Measurements from ENCODE around the gene PRKG1.

Gene PRKG1

DNA sequence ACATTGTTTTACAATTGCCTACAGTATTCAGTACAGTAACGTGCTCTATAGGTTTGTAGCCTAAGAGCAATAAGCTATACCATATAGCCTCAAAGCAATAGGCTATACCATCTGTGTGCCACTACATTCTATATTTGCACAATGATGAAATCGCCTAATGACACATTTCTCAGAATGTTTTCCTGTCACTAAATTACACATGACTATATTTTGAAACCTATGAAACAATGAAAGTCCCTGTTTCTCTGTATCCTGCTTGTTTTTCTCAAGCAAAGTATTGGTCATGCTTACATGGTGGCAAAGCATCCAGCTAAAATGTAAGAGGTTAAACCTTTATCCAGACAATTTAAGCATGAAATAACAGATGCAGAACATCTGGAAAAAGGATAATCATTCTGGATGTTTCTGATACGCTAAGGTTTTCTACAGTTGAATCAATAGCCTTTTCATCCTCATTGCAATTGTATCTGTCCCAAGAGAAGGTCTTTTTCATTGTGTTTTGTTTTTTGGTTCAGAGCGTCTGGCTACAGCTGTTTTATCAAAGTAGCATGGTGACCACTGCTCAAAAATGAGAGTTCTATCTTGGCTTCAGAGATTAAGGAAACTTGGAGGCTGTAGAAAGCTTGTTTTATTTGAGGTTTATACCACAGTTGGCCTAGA, 543.4 kb downstream of the PRKG1 start:
- Histone ChIP-seq H3K18ac (ENCODE audit: low read length) (no peak overlapping the region), H3K23ac (ENCODE audit: low read length) (no peak overlapping the region), H3K36me3 (ENCODE audit: control insufficient read depth in 1 of 2, insufficient read depth in 2 of 2, low read length in 2 of 2) (no peaks in the 10 kb centered on the region), H3K27me3 (ENCODE audit: insufficient read depth, low read length) (no peaks in the 10 kb centered on the region), H2BK5ac (ENCODE audit: low read depth, low read length, poor library complexity) (no peak overlapping the region), H3K27ac (ENCODE audit: low read depth, low read length) (no peak overlapping the region), H2BK12ac (ENCODE audit: low read length) (no peak overlapping the region), H3K9ac (ENCODE audit: low read length) (no peak overlapping the region), H2AFZ (ENCODE audit: insufficient read depth, low read length, poor library complexity) (no peak overlapping the region), H4K8ac (ENCODE audit: low read depth, low read length) (no peak overlapping the region), H4K91ac (ENCODE audit: low read depth, low read length) (no peak overlapping the region), H3K4me1 (ENCODE audit: control insufficient read depth in 1 of 2, insufficient read depth in 2 of 2, low read length in 2 of 2) (no peaks in the 10 kb centered on the region), H2BK120ac (ENCODE audit: insufficient read depth, low read length, poor library complexity) (no peak overlapping the region), H3K79me2 (ENCODE audit: control insufficient read depth, insufficient read depth, low read length, poor library complexity) (no peaks in the 10 kb centered on the region), H3K79me1 (ENCODE audit: low read length) (no peaks in the 10 kb centered on the region), H3K9me3 (ENCODE audit: insufficient read depth, low read depth, low read length) (no peaks in the 10 kb centered on the region), H2AK5ac (ENCODE audit: low read length) (no peak overlapping the region), H3K14ac (ENCODE audit: low read length) (no peak overlapping the region), H4K12ac (ENCODE audit: low read depth, low read length) (no peak overlapping the region), H3K4me3 (ENCODE audit: low read depth, low read length) (no peak overlapping the region), H3K4me2 (ENCODE audit: low read length) (no peak overlapping the region), H3K4ac (ENCODE audit: low read depth, low read length) (no peak overlapping the region)
- DNase-seq = no peak
- no CpG with 5 or more reads among the region's 4 CpGs for WGBS (ENCODE audit: extremely low coverage, insufficient coverage, insufficient read length)

DNA sequence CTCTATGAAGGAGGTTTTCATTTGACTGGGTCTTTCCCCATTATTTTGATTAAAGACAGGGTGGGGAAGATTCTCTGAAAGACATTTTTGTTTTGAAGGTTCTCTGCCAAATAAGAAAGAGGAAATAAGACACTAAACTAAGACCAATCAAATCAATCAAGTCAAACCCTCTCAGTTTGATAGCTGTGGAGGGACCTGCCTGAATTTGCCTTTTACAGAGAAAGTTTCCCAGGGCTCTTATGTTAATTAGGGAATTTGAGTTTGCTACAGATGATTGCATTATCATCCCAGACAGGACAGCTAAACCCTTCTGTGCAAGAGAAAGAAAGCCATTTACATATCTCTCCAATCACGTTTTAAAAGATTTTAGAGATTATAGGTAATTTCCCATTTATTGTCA, 545.1 kb downstream of the PRKG1 start:
- H2BK120ac ChIP-seq (ENCODE audit: insufficient read depth, low read length, poor library complexity) = no peak overlapping the region
- H3K14ac ChIP-seq (ENCODE audit: low read length) = no peak overlapping the region
- H3K4me3 ChIP-seq (ENCODE audit: low read depth, low read length) = no peak overlapping the region
- H3K27me3 ChIP-seq (ENCODE audit: insufficient read depth, low read length) = no peaks in the 10 kb centered on the region
- no peak overlapping the region for H2AFZ ChIP-seq (ENCODE audit: insufficient read depth, low read length, poor library complexity)
- no peaks in the 10 kb centered on the region for H3K36me3 ChIP-seq (ENCODE audit: control insufficient read depth in 1 of 2, insufficient read depth in 2 of 2, low read length in 2 of 2)
- no peak overlapping the region for H3K18ac ChIP-seq (ENCODE audit: low read length)
- H3K23ac ChIP-seq (ENCODE audit: low read length) = no peak overlapping the region
- no peaks in the 10 kb centered on the region for H3K4me1 ChIP-seq (ENCODE audit: control insufficient read depth in 1 of 2, insufficient read depth in 2 of 2, low read length in 2 of 2)
- no peaks in the 10 kb centered on the region for H3K79me2 ChIP-seq (ENCODE audit: control insufficient read depth, insufficient read depth, low read length, poor library complexity)
- H3K9me3 ChIP-seq (ENCODE audit: insufficient read depth, low read depth, low read length) = no peaks in the 10 kb centered on the region
- no peak overlapping the region for H4K91ac ChIP-seq (ENCODE audit: low read depth, low read length)
- no peak overlapping the region for H2BK5ac ChIP-seq (ENCODE audit: low read depth, low read length, poor library complexity)
- no CpG with 5 or more reads among the region's 1 CpG for WGBS (ENCODE audit: extremely low coverage, insufficient coverage, insufficient read length)
- H3K9ac ChIP-seq (ENCODE audit: low read length) = no peak overlapping the region
- H3K4me2 ChIP-seq (ENCODE audit: low read length) = no peak overlapping the region
- H4K8ac ChIP-seq (ENCODE audit: low read depth, low read length) = no peak overlapping the region
- no peak overlapping the region for H3K4ac ChIP-seq (ENCODE audit: low read depth, low read length)
- no peaks in the 10 kb centered on the region for H3K79me1 ChIP-seq (ENCODE audit: low read length)
- DNase-seq = no peak
- no peak overlapping the region for H2AK5ac ChIP-seq (ENCODE audit: low read length)
- H4K12ac ChIP-seq (ENCODE audit: low read depth, low read length) = no peak overlapping the region
- no peak overlapping the region for H3K27ac ChIP-seq (ENCODE audit: low read depth, low read length)
- H2BK12ac ChIP-seq (ENCODE audit: low read length) = no peak overlapping the region

DNA sequence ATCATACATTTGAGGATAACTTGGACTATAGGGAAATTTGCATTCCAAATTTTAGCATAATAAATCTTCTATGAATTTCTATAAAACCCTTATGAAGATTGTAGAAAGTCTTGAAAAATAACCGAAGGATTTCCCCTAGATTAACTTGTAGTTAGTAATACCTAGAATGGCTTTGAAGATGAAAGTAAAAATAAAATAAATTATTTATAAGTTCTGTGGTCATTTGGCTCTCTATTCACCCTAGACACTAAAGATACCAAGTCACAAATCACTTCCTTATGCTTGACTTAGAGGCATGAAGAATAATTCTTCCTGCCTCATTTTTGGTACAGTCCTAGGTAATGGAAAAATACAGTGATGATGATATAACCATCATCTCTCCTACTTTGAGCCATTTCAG, 545.8 kb downstream of the PRKG1 start:
- Histone ChIP-seq H2BK12ac (ENCODE audit: low read length) (no peak overlapping the region), H3K9me3 (ENCODE audit: insufficient read depth, low read depth, low read length) (no peaks in the 10 kb centered on the region)

DNA sequence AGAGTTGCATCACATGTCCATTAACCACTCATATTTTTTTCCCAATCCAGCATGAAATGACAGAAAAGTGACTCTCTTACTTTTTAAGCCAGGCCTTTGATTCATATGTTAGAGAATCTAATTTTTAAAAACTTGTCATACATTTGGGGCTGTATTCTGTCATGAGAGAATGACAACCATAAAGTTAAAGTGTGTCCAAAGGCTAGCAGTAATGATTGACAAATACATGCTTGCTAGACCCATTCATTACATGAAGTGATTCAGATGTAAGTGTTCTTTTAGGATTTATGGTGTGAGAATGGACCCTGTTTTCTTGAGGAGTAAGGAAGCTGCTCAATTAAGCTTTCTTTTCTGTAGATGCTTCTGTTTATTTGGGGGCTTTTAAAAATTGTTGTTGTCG, 549.7 kb downstream of the PRKG1 start:
- Histone ChIP-seq H4K8ac (ENCODE audit: low read depth, low read length) (no peak overlapping the region), H4K91ac (ENCODE audit: low read depth, low read length) (no peak overlapping the region), H3K23ac (ENCODE audit: low read length) (no peak overlapping the region), H3K79me1 (ENCODE audit: low read length) (no peaks in the 10 kb centered on the region), H3K27ac (ENCODE audit: low read depth, low read length) (no peak overlapping the region), H3K36me3 (ENCODE audit: control insufficient read depth in 1 of 2, insufficient read depth in 2 of 2, low read length in 2 of 2) (no peaks in the 10 kb centered on the region), H2AFZ (ENCODE audit: insufficient read depth, low read length, poor library complexity) (no peak overlapping the region), H3K9me3 (ENCODE audit: insufficient read depth, low read depth, low read length) (no peaks in the 10 kb centered on the region), H2BK12ac (ENCODE audit: low read length) (no peak overlapping the region), H2BK5ac (ENCODE audit: low read depth, low read length, poor library complexity) (no peak overlapping the region), H2BK120ac (ENCODE audit: insufficient read depth, low read length, poor library complexity) (no peak overlapping the region), H3K14ac (ENCODE audit: low read length) (no peak overlapping the region), H3K27me3 (ENCODE audit: insufficient read depth, low read length) (no peaks in the 10 kb centered on the region), H2AK5ac (ENCODE audit: low read length) (no peak overlapping the region), H3K4me3 (ENCODE audit: low read depth, low read length) (no peak overlapping the region), H3K18ac (ENCODE audit: low read length) (no peak overlapping the region), H4K12ac (ENCODE audit: low read depth, low read length) (no peak overlapping the region), H3K9ac (ENCODE audit: low read length) (no peak overlapping the region), H3K4me1 (ENCODE audit: control insufficient read depth in 1 of 2, insufficient read depth in 2 of 2, low read length in 2 of 2) (no peaks in the 10 kb centered on the region), H3K4me2 (ENCODE audit: low read length) (no peak overlapping the region), H3K79me2 (ENCODE audit: control insufficient read depth, insufficient read depth, low read length, poor library complexity) (no peaks in the 10 kb centered on the region), H3K4ac (ENCODE audit: low read depth, low read length) (no peak overlapping the region)
- no CpG with 5 or more reads among the region's 1 CpG for WGBS (ENCODE audit: extremely low coverage, insufficient coverage, insufficient read length)
- no peak for DNase-seq

More for the DNA sequence above, 545.8 kb downstream of the PRKG1 start:
- H3K14ac ChIP-seq (ENCODE audit: low read length) = no peak overlapping the region
- no peak overlapping the region for H3K9ac ChIP-seq (ENCODE audit: low read length)
- no peak overlapping the region for H2BK120ac ChIP-seq (ENCODE audit: insufficient read depth, low read length, poor library complexity)
- no peak overlapping the region for H4K12ac ChIP-seq (ENCODE audit: low read depth, low read length)
- no peak overlapping the region for H3K4ac ChIP-seq (ENCODE audit: low read depth, low read length)
- WGBS (ENCODE audit: extremely low coverage, insufficient coverage, insufficient read length) = no CpG with 5 or more reads among the region's 1 CpG
- H3K18ac ChIP-seq (ENCODE audit: low read length) = no peak overlapping the region
- H2AK5ac ChIP-seq (ENCODE audit: low read length) = no peak overlapping the region
- no peak overlapping the region for H3K23ac ChIP-seq (ENCODE audit: low read length)
- no peak overlapping the region for H3K4me3 ChIP-seq (ENCODE audit: low read depth, low read length)
- no peak overlapping the region for H3K4me2 ChIP-seq (ENCODE audit: low read length)
- H3K79me2 ChIP-seq (ENCODE audit: control insufficient read depth, insufficient read depth, low read length, poor library complexity) = no peaks in the 10 kb centered on the region
- H4K8ac ChIP-seq (ENCODE audit: low read depth, low read length) = no peak overlapping the region
- H2BK5ac ChIP-seq (ENCODE audit: low read depth, low read length, poor library complexity) = no peak overlapping the region
- H2AFZ ChIP-seq (ENCODE audit: insufficient read depth, low read length, poor library complexity) = no peak overlapping the region
- no peak overlapping the region for H4K91ac ChIP-seq (ENCODE audit: low read depth, low read length)
- H3K36me3 ChIP-seq (ENCODE audit: control insufficient read depth in 1 of 2, insufficient read depth in 2 of 2, low read length in 2 of 2) = no peaks in the 10 kb centered on the region
- no peak for DNase-seq
- H3K27ac ChIP-seq (ENCODE audit: low read depth, low read length) = no peak overlapping the region
- no peaks in the 10 kb centered on the region for H3K79me1 ChIP-seq (ENCODE audit: low read length)
- no peaks in the 10 kb centered on the region for H3K27me3 ChIP-seq (ENCODE audit: insufficient read depth, low read length)
- H3K4me1 ChIP-seq (ENCODE audit: control insufficient read depth in 1 of 2, insufficient read depth in 2 of 2, low read length in 2 of 2) = no peaks in the 10 kb centered on the region

Measured in trophoblast cell (in vitro differentiated cells and primary cell).